ENCODE results near the gene TPR. TPM values are rescaled to one million over a fixed set of nuclear protein-coding genes. Genes with fewer than 3 reads are reported as not detected.
"Not testable (repeated sequence)": the region's sequence is repeated elsewhere in the genome, so short reads cannot be mapped to it uniquely, and the experiment has no call there.

The TPR gene
- total RNA-seq, 3 donors from 2014 or later (not counting 1 experiment from before 2014, with no cell fraction given) = 96.8 to 137 (median 116) TPM

DNA sequence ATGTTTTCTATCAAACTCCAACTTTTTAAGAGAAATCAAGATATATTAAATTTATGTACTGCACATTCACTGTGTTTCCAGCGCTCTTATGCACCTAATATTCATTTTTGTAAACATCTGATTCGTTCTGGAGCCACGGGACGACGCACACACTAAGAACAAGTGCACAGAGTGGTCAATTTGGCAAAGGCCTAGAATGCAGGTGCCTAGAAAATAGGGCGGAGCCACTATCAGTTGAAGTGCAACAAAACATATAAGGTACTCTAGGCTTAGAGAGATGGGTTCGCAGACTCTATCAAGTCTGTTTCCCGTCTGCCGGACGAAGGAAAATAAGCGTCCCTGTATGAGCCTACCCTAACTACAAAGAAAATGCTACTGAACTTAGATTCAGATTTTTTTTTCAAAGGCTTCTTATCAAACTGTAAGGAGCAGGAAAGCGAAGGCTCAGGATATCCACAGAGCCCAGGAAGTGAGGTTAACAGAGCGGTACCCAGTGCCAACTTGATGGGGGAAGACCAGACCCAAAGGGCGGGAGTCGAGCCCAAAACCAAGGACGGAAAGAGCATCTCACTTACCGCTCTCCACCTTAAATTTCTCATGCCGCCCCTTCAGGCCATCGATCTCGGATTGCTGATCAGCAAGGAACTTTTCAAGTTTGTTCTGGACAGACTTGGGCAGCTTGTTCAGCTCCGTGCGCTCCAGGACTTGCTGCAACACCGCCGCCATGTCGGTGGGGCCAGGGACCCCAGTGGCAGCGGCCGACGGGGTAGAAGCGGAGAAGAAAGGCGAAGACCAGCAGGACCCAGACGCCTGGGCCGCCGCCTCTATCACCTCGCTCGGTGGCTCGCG lies 526 bp downstream of the TPR start:
- Histone ChIP-seq H3K4me1 (ENCODE audit: control insufficient read depth, insufficient read depth, low read length) (peaks cover 10% of the 10 kb centered on the region), H3K27ac (ENCODE audit: low read length) (peak overlapping the region; percentile 94), H3K9me3 (ENCODE audit: control insufficient read depth, insufficient read depth, low read length) (no peaks in the 10 kb centered on the region), H3K27me3 (ENCODE audit: control insufficient read depth, insufficient read depth, low read length) (no peaks in the 10 kb centered on the region), H3K4me3 (ENCODE audit: low read length) (peak overlapping the region; percentile 94), H3K36me3 (ENCODE audit: control insufficient read depth, insufficient read depth, low read length) (peaks cover 28% of the 10 kb centered on the region)
- H3K9me3 Mint-ChIP-seq = no peaks in the 10 kb centered on the region
- H3K27me3 Mint-ChIP-seq (ENCODE audit: low read depth in 2 of 2) = no peaks in the 10 kb centered on the region
- peak overlapping the region; percentile 90 for H3K27ac Mint-ChIP-seq
- peak overlapping the region; percentile 91 for H3K4me3 Mint-ChIP-seq
- ATAC-seq (peak; percentile 2 to 10 (median 4)), DNase-seq (peak; percentile 16 to 69)
- intact Hi-C loops (cut with micrococcal nuclease) = loop anchor here (10.0 kb wide), 2 partner anchors 1060 to 1990 kb away; partner anchors contain the start of genes C1orf21 and IVNS1ABP
- WGBS (ENCODE audit: insufficient coverage) = 0% methylated on average over 37 of the region's 37 CpGs
- peaks cover 33 to 37% of the 10 kb centered on the region in 2 donors for H3K4me1 Mint-ChIP-seq
- TF ChIP-seq, protein P1, sequence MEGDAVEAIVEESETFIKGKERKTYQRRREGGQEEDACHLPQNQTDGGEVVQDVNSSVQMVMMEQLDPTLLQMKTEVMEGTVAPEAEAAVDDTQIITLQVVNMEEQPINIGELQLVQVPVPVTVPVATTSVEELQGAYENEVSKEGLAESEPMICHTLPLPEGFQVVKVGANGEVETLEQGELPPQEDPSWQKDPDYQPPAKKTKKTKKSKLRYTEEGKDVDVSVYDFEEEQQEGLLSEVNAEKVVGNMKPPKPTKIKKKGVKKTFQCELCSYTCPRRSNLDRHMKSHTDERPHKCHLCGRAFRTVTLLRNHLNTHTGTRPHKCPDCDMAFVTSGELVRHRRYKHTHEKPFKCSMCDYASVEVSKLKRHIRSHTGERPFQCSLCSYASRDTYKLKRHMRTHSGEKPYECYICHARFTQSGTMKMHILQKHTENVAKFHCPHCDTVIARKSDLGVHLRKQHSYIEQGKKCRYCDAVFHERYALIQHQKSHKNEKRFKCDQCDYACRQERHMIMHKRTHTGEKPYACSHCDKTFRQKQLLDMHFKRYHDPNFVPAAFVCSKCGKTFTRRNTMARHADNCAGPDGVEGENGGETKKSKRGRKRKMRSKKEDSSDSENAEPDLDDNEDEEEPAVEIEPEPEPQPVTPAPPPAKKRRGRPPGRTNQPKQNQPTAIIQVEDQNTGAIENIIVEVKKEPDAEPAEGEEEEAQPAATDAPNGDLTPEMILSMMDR (IDR thresholded peaks at IDR 0.05) = no peak
- H3K36me3 Mint-ChIP-seq = peaks cover 12% of the 10 kb centered on the region

GRCh38 chr1:186347837-186348691 lies 27.0 kb downstream of the TPR start:
- WGBS (ENCODE audit: insufficient coverage) = 95% methylated on average over 7 of the region's 8 CpGs

GRCh38 chr1:186340772-186341171 lies 34.3 kb downstream of the TPR start:
- Mint-ChIP-seq H3K27me3 (ENCODE audit: low read depth in 2 of 2) (no peaks in the 10 kb centered on the region), H3K36me3 (peaks cover 58% of the 10 kb centered on the region), H3K4me1 (no peaks in the 10 kb centered on the region), H3K27ac (peak overlapping the region in 1 of 2 donors; percentile 2), H3K4me3 (no peak overlapping the region), H3K9me3 (no peaks in the 10 kb centered on the region)
- DNase-seq (no peak), ATAC-seq (no peak)
- no peaks in the 10 kb centered on the region for H3K9me3 ChIP-seq (ENCODE audit: control insufficient read depth, insufficient read depth, low read length)
- H3K36me3 ChIP-seq (ENCODE audit: control insufficient read depth, insufficient read depth, low read length) = peaks cover 95% of the 10 kb centered on the region
- no peaks in the 10 kb centered on the region for H3K4me1 ChIP-seq (ENCODE audit: control insufficient read depth, insufficient read depth, low read length)
- no peaks in the 10 kb centered on the region for H3K27me3 ChIP-seq (ENCODE audit: control insufficient read depth, insufficient read depth, low read length)
- TF ChIP-seq, protein P1 (IDR thresholded peaks at IDR 0.05) = no peak
- intact Hi-C loops (cut with micrococcal nuclease) = no loop called here
- H3K27ac ChIP-seq (ENCODE audit: low read length) = no peak overlapping the region
- no peak overlapping the region for H3K4me3 ChIP-seq (ENCODE audit: low read length)
- WGBS (ENCODE audit: insufficient coverage) = 98% methylated on average over 4 of the region's 5 CpGs

More at GRCh38 chr1:186347837-186348691, 27.0 kb downstream of the TPR start:
- H3K4me3 ChIP-seq (ENCODE audit: low read length); DNase-seq; H3K27me3 ChIP-seq (ENCODE audit: control insufficient read depth, insufficient read depth, low read length); H3K27ac ChIP-seq (ENCODE audit: low read length); H3K27me3 Mint-ChIP-seq (ENCODE audit: low read depth in 2 of 2); intact Hi-C loops (cut with micrococcal nuclease); H3K4me3 Mint-ChIP-seq; H3K9me3 Mint-ChIP-seq; H3K4me1 Mint-ChIP-seq; H3K4me1 ChIP-seq (ENCODE audit: control insufficient read depth, insufficient read depth, low read length); H3K27ac Mint-ChIP-seq; ATAC-seq; H3K9me3 ChIP-seq (ENCODE audit: control insufficient read depth, insufficient read depth, low read length): not testable (repeated sequence)
- H3K36me3 ChIP-seq (ENCODE audit: control insufficient read depth, insufficient read depth, low read length) = peaks cover 87% of the 10 kb centered on the region
- peaks cover 61% of the 10 kb centered on the region for H3K36me3 Mint-ChIP-seq

- H3K4me1 ChIP-seq (ENCODE audit: control insufficient read depth, insufficient read depth, low read length) = no peaks in the 10 kb centered on the region
- Mint-ChIP-seq H3K4me1 (no peaks in the 10 kb centered on the region), H3K4me3 (no peak overlapping the region), H3K9me3 (no peaks in the 10 kb centered on the region), H3K27me3 (ENCODE audit: low read depth in 2 of 2) (no peaks in the 10 kb centered on the region), H3K36me3 (peaks cover 50% of the 10 kb centered on the region), H3K27ac (no peak overlapping the region)
- intact Hi-C loops (cut with micrococcal nuclease) = no loop called here
- H3K4me3 ChIP-seq (ENCODE audit: low read length) = no peak overlapping the region
- ATAC-seq (no peak), DNase-seq (no peak)
- no CpG with 5 or more reads among the region's 2 CpGs for WGBS (ENCODE audit: insufficient coverage)
- no peaks in the 10 kb centered on the region for H3K9me3 ChIP-seq (ENCODE audit: control insufficient read depth, insufficient read depth, low read length)
- TF ChIP-seq, protein P1 (IDR thresholded peaks at IDR 0.05) = no peak
- no peak overlapping the region for H3K27ac ChIP-seq (ENCODE audit: low read length)
- H3K36me3 ChIP-seq (ENCODE audit: control insufficient read depth, insufficient read depth, low read length) = peaks cover 94% of the 10 kb centered on the region
- no peaks in the 10 kb centered on the region for H3K27me3 ChIP-seq (ENCODE audit: control insufficient read depth, insufficient read depth, low read length)
These were observed 37.5 kb downstream of the TPR start for GRCh38 chr1:186337554-186337953.

All from natural killer cell (primary cell).